ENCODE data around the gene ATG2B. TPM values are rescaled to one million over a fixed set of nuclear protein-coding genes. Genes with fewer than 3 reads are reported as not detected.

Gene ATG2B
- total RNA-seq, 1 donor from 2014 or later = 10.0 TPM

GRCh38 chr14:96269359-96269710 lies 93.8 kb downstream of the ATG2B start:
- no peak for DNase-seq
- no peaks in the 10 kb centered on the region for H3K4me1 ChIP-seq
- TF ChIP-seq, protein P1, sequence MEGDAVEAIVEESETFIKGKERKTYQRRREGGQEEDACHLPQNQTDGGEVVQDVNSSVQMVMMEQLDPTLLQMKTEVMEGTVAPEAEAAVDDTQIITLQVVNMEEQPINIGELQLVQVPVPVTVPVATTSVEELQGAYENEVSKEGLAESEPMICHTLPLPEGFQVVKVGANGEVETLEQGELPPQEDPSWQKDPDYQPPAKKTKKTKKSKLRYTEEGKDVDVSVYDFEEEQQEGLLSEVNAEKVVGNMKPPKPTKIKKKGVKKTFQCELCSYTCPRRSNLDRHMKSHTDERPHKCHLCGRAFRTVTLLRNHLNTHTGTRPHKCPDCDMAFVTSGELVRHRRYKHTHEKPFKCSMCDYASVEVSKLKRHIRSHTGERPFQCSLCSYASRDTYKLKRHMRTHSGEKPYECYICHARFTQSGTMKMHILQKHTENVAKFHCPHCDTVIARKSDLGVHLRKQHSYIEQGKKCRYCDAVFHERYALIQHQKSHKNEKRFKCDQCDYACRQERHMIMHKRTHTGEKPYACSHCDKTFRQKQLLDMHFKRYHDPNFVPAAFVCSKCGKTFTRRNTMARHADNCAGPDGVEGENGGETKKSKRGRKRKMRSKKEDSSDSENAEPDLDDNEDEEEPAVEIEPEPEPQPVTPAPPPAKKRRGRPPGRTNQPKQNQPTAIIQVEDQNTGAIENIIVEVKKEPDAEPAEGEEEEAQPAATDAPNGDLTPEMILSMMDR (IDR thresholded peaks at IDR 0.05; ENCODE audit: borderline replicate concordance) = no peak
- H3K4me3 ChIP-seq = no peak overlapping the region
- no peak overlapping the region for H3K27ac ChIP-seq (replicated peaks)
- H3K27me3 ChIP-seq (ENCODE audit: low read depth) = peaks cover 32% of the 10 kb centered on the region
- H3K9me3 ChIP-seq (replicated peaks) = peaks cover 18% of the 10 kb centered on the region
- intact Hi-C loops (cut with micrococcal nuclease) = no loop called here
- H3K36me3 ChIP-seq = no peaks in the 10 kb centered on the region

- TF ChIP-seq, protein P1 (IDR thresholded peaks at IDR 0.05; ENCODE audit: borderline replicate concordance) = no peak
- peaks cover 18% of the 10 kb centered on the region for H3K9me3 ChIP-seq (replicated peaks)
- H3K4me3 ChIP-seq = no peak overlapping the region
- intact Hi-C loops (cut with micrococcal nuclease) = no loop called here
- DNase-seq = no peak
- peaks cover 32% of the 10 kb centered on the region for H3K27me3 ChIP-seq (ENCODE audit: low read depth)
- no peaks in the 10 kb centered on the region for H3K36me3 ChIP-seq
- H3K27ac ChIP-seq (replicated peaks) = no peak overlapping the region
- no peaks in the 10 kb centered on the region for H3K4me1 ChIP-seq
Observed at GRCh38 chr14:96268431-96269358, 94.4 kb downstream of the ATG2B start.

GRCh38 chr14:96267916-96268315 lies 95.2 kb downstream of the ATG2B start:
- H3K36me3 ChIP-seq = no peaks in the 10 kb centered on the region
- H3K9me3 ChIP-seq (replicated peaks) = peaks cover 18% of the 10 kb centered on the region
- no peak overlapping the region for H3K27ac ChIP-seq (replicated peaks)
- H3K4me1 ChIP-seq = no peaks in the 10 kb centered on the region
- intact Hi-C loops (cut with micrococcal nuclease) = no loop called here
- peaks cover 32% of the 10 kb centered on the region for H3K27me3 ChIP-seq (ENCODE audit: low read depth)
- no peak overlapping the region for H3K4me3 ChIP-seq
- TF ChIP-seq, protein P1 (IDR thresholded peaks at IDR 0.05; ENCODE audit: borderline replicate concordance) = no peak
- DNase-seq = no peak

DNA sequence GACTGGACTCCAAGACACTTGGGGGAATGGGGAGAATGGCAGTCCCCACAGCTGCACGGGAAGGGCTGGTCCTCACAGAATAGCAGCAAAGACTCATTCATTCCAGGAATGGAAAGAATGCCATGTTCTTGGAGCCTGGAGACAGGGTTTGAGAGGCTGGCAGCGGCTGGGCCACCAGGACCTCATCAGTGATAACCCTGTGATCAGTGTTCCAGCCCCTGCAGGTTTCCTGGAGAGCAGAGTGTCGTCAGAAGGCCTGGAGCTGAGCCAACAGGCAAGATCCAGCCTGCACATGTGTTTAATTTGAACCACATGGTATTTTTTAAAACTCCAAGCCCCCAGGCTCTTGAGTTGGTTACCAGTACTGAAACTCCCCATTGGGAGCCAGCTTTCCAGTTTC lies 95.8 kb downstream of the ATG2B start:
- Histone ChIP-seq H3K36me3 (no peaks in the 10 kb centered on the region), H3K4me3 (no peak overlapping the region), H3K4me1 (no peaks in the 10 kb centered on the region), H3K27ac (replicated peaks) (no peak overlapping the region), H3K27me3 (ENCODE audit: low read depth) (peaks cover 32% of the 10 kb centered on the region), H3K9me3 (replicated peaks) (peaks cover 13% of the 10 kb centered on the region)
- no peak for DNase-seq
- TF ChIP-seq, protein P1 (IDR thresholded peaks at IDR 0.05; ENCODE audit: borderline replicate concordance) = no peak
- intact Hi-C loops (cut with micrococcal nuclease) = no loop called here

- Histone ChIP-seq H3K4me1 (no peaks in the 10 kb centered on the region), H3K9me3 (replicated peaks) (no peaks in the 10 kb centered on the region), H3K27ac (replicated peaks) (no peak overlapping the region), H3K27me3 (ENCODE audit: low read depth) (peaks cover 46% of the 10 kb centered on the region), H3K36me3 (no peaks in the 10 kb centered on the region), H3K4me3 (no peak overlapping the region)
- DNase-seq = no peak
- intact Hi-C loops (cut with micrococcal nuclease) = no loop called here
- TF ChIP-seq, protein P1 (IDR thresholded peaks at IDR 0.05; ENCODE audit: borderline replicate concordance) = no peak
Observed at GRCh38 chr14:96265383-96266095, 97.6 kb downstream of the ATG2B start.

All from left ventricle myocardium inferior (tissue), 1 donor.